ENCODE results near the gene VWA8. TPM values are rescaled to one million over a fixed set of nuclear protein-coding genes. Genes with fewer than 3 reads are reported as not detected.
A peak's percentile ranks its signal among the peaks of the same experiment; 100 is the strongest.

Gene VWA8
- total and polyA plus RNA-seq, 2 of the 13 experiments (the other 11 are each of a cell fraction or from before 2014, with no cell fraction given): 9.1 to 17.3 TPM

DNA sequence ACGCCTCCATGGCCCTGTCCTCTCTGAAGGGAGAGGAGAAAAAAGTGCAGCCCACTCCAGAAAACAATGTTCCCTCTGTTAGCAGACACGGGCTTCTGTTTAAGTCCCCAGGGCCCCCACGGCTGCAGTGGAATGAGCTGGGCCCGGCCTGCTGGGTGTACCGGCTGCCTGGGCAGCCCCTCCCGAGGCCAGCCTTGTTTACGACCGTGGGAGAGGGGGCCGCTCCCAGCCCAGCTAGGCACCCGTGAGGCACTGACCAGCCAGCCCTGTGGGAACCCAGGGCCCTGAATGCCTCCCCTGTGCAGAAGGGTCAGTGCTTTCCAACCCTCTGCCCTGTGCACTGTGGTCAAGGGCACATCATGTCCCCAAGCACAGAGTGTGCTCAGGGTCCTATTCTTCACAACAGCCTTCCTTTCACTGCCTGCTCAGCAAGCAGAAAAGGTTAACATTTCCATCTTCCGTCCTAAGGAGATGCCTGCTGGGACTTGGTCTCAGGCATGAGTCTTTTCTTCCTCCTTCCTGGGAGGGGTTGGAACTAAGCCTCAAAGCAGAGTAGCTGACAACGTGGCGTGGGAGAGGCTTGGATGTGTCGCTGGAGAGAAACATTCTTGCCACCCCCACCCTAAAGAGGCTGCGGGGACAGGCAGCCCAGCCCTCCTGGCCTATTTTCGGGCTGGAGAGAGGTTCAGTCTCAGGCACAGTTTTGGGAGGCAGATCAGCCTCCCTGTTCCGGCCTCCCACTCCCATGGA is 413.5 kb downstream of the VWA8 start (continued):
- TF ChIP-seq, protein P1, sequence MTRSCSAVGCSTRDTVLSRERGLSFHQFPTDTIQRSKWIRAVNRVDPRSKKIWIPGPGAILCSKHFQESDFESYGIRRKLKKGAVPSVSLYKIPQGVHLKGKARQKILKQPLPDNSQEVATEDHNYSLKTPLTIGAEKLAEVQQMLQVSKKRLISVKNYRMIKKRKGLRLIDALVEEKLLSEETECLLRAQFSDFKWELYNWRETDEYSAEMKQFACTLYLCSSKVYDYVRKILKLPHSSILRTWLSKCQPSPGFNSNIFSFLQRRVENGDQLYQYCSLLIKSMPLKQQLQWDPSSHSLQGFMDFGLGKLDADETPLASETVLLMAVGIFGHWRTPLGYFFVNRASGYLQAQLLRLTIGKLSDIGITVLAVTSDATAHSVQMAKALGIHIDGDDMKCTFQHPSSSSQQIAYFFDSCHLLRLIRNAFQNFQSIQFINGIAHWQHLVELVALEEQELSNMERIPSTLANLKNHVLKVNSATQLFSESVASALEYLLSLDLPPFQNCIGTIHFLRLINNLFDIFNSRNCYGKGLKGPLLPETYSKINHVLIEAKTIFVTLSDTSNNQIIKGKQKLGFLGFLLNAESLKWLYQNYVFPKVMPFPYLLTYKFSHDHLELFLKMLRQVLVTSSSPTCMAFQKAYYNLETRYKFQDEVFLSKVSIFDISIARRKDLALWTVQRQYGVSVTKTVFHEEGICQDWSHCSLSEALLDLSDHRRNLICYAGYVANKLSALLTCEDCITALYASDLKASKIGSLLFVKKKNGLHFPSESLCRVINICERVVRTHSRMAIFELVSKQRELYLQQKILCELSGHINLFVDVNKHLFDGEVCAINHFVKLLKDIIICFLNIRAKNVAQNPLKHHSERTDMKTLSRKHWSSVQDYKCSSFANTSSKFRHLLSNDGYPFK (CRISPR knock-in tag; IDR thresholded peaks at IDR 0.05; ENCODE audit: borderline replicate concordance): no peak
- TF ChIP-seq, protein P2, sequence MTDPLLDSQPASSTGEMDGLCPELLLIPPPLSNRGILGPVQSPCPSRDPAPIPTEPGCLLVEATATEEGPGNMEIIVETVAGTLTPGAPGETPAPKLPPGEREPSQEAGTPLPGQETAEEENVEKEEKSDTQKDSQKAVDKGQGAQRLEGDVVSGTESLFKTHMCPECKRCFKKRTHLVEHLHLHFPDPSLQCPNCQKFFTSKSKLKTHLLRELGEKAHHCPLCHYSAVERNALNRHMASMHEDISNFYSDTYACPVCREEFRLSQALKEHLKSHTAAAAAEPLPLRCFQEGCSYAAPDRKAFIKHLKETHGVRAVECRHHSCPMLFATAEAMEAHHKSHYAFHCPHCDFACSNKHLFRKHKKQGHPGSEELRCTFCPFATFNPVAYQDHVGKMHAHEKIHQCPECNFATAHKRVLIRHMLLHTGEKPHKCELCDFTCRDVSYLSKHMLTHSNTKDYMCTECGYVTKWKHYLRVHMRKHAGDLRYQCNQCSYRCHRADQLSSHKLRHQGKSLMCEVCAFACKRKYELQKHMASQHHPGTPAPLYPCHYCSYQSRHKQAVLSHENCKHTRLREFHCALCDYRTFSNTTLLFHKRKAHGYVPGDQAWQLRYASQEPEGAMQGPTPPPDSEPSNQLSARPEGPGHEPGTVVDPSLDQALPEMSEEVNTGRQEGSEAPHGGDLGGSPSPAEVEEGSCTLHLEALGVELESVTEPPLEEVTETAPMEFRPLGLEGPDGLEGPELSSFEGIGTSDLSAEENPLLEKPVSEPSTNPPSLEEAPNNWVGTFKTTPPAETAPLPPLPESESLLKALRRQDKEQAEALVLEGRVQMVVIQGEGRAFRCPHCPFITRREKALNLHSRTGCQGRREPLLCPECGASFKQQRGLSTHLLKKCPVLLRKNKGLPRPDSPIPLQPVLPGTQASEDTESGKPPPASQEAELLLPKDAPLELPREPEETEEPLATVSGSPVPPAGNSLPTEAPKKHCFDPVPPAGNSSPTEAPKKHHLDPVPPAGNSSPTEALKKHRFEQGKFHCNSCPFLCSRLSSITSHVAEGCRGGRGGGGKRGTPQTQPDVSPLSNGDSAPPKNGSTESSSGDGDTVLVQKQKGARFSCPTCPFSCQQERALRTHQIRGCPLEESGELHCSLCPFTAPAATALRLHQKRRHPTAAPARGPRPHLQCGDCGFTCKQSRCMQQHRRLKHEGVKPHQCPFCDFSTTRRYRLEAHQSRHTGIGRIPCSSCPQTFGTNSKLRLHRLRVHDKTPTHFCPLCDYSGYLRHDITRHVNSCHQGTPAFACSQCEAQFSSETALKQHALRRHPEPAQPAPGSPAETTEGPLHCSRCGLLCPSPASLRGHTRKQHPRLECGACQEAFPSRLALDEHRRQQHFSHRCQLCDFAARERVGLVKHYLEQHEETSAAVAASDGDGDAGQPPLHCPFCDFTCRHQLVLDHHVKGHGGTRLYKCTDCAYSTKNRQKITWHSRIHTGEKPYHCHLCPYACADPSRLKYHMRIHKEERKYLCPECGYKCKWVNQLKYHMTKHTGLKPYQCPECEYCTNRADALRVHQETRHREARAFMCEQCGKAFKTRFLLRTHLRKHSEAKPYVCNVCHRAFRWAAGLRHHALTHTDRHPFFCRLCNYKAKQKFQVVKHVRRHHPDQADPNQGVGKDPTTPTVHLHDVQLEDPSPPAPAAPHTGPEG (CRISPR knock-in tag; IDR thresholded peaks at IDR 0.05): no peak
- 0 out of 2 replicates have a peak, but pooled peaks have one; percentile 15 for TF ChIP-seq GABPB1 (CRISPR knock-in tag; IDR thresholded peaks at IDR 0.05)
- TF ChIP-seq ELF1 (CRISPR knock-in tag; IDR thresholded peaks at IDR 0.05): 0 out of 2 replicates have a peak, but pooled peaks have one; percentile 16
- no peak for TF ChIP-seq TBP (CRISPR knock-in tag; IDR thresholded peaks at IDR 0.05)
- no peak for TF ChIP-seq ZIK1 (CRISPR knock-in tag; IDR thresholded peaks at IDR 0.05; ENCODE audit: borderline replicate concordance, low read depth)
- no peak for TF ChIP-seq PAX8 (CRISPR knock-in tag; IDR thresholded peaks at IDR 0.05; ENCODE audit: borderline replicate concordance)
- TF ChIP-seq TRIM24 (CRISPR knock-in tag; IDR thresholded peaks at IDR 0.05): no peak
- TF ChIP-seq ZFP37 (CRISPR knock-in tag; IDR thresholded peaks at IDR 0.05; ENCODE audit: borderline replicate concordance): no peak
- TF ChIP-seq, protein P3, sequence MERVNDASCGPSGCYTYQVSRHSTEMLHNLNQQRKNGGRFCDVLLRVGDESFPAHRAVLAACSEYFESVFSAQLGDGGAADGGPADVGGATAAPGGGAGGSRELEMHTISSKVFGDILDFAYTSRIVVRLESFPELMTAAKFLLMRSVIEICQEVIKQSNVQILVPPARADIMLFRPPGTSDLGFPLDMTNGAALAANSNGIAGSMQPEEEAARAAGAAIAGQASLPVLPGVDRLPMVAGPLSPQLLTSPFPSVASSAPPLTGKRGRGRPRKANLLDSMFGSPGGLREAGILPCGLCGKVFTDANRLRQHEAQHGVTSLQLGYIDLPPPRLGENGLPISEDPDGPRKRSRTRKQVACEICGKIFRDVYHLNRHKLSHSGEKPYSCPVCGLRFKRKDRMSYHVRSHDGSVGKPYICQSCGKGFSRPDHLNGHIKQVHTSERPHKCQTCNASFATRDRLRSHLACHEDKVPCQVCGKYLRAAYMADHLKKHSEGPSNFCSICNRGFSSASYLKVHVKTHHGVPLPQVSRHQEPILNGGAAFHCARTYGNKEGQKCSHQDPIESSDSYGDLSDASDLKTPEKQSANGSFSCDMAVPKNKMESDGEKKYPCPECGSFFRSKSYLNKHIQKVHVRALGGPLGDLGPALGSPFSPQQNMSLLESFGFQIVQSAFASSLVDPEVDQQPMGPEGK (CRISPR knock-in tag; IDR thresholded peaks at IDR 0.05): peak; percentile 82; the same call in 1 of the 2 replicates
- no peak for TF ChIP-seq CEBPG (CRISPR knock-in tag; IDR thresholded peaks at IDR 0.05)
- TF ChIP-seq, protein P4, sequence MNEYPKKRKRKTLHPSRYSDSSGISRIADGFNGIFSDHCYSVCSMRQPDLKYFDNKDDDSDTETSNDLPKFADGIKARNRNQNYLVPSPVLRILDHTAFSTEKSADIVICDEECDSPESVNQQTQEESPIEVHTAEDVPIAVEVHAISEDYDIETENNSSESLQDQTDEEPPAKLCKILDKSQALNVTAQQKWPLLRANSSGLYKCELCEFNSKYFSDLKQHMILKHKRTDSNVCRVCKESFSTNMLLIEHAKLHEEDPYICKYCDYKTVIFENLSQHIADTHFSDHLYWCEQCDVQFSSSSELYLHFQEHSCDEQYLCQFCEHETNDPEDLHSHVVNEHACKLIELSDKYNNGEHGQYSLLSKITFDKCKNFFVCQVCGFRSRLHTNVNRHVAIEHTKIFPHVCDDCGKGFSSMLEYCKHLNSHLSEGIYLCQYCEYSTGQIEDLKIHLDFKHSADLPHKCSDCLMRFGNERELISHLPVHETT (CRISPR knock-in tag; conservative IDR thresholded peaks at IDR 0.05): no peak
- TF ChIP-seq, protein P5, sequence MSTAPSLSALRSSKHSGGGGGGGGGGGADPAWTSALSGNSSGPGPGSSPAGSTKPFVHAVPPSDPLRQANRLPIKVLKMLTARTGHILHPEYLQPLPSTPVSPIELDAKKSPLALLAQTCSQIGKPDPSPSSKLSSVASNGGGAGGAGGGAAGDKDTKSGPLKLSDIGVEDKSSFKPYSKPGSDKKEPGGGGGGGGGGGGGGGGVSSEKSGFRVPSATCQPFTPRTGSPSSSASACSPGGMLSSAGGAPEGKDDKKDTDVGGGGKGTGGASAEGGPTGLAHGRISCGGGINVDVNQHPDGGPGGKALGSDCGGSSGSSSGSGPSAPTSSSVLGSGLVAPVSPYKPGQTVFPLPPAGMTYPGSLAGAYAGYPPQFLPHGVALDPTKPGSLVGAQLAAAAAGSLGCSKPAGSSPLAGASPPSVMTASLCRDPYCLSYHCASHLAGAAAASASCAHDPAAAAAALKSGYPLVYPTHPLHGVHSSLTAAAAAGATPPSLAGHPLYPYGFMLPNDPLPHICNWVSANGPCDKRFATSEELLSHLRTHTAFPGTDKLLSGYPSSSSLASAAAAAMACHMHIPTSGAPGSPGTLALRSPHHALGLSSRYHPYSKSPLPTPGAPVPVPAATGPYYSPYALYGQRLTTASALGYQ (CRISPR knock-in tag; IDR thresholded peaks at IDR 0.05): peak; percentile 42; the same call in 1 of the 2 replicates
- TF ChIP-seq XRCC5 (optimal IDR thresholded peaks at IDR 0.05; ENCODE audit: low read length): peak; percentile 51
